AG04450 (cell line): Measurements from ENCODE around the gene RASGRP3. TPM values are rescaled to one million over a fixed set of nuclear protein-coding genes. Genes with fewer than 3 reads are reported as not detected.

Source experiments
- CTCF ChIA-PET: fragments of 300-600, 350-600 bp; formaldehyde crosslinking; extraction: SDS; loops from one replicate; lab custom pipeline; 2022; ENCODE audit warnings: antibody characterized with exemption, inconsistent platforms; lab: Charles Lee
- POLR2A ChIA-PET: fragments of 350-600 bp; formaldehyde crosslinking; extraction: SDS; loops from one replicate; lab custom pipeline; 2021; ENCODE audit warnings: antibody characterized with exemption, inconsistent platforms; lab: Yijun Ruan, JAX
- DNase-seq: peaks from one replicate; pipeline ENCODE4 v3.0.0-alpha.2; 2011; ENCODE audit warnings: low read depth, low spot score
- H3K27ac ChIP-seq: one replicate; pipeline ENCODE4 v1.5.1; 2012; ENCODE audit warnings: low read depth, low read length, control low read depth
- H3K27me3 ChIP-seq: one replicate; pipeline ENCODE4 v1.6.0; 2012; ENCODE audit warnings: low read length; ENCODE audit not compliant: control insufficient read depth, insufficient read depth
- H3K4me3 ChIP-seq: 2 replicates; pipeline ENCODE4 v1.5.1; 2011; ENCODE audit warnings: mild to moderate bottlenecking, low read depth, low read length, control low read depth
- H3K9me3 ChIP-seq: 2 replicates; pipeline ENCODE4 v1.5.1; 2012; ENCODE audit warnings: low read length; ENCODE audit not compliant: control insufficient read depth, insufficient read depth
- CTCF ChIP-seq: IDR thresholded peaks from 2 replicates; pipeline ENCODE4 v1.5.1; 2011; ENCODE audit warnings: low read depth, low read length, control low read depth, inconsistent platforms
- polyA plus RNA-seq: library from polyadenylated mRNA; depleted of rRNA; stranded (reverse); fragments of >200 nt; gene quantifications from 2 replicates; pipeline ENCODE4 v1.2.3, GENCODE V29; 2011

Gene RASGRP3
- polyA plus RNA-seq, 1 experiment = 1.4 TPM

DNA sequence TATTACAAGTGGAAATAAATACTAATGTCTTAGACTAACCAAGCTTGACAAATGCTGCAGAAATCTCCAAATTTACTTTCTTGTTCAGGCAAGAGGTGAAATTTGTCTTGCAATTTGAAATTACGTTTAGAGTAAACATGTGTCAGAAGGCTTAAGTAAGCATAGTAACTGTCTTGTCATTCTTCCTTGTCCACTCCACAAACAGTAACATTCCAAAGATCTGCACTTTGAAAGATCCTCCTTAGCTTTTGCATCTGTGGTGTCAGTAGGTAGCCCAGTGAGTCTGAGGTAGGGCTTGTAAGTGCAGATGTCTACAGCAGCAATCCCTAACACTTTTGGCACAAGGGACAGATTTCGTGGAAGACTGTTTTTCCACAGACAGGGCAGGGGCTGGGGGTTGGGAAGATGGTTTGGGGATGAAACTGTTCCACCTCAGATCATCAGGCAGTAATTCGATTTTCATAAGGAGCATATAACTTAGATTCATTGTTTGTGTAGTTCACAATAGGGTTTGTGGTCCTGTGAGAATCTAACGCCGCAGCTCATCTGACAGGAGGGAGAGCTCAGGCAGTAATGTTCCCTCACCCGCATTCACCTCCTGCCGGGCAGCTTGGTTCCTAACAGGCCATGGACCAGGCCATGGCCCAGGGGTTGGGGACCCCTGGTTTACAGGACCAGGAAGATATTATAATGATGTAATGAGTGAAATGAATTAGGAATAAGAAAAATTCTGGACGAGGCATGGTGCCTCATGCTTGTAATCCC is 18.6 kb downstream of the RASGRP3 start:
- POLR2A ChIA-PET = no interaction called here
- no peak overlapping the region for H3K4me3 ChIP-seq
- no peaks in the 10 kb centered on the region for H3K27me3 ChIP-seq
- no peak for TF ChIP-seq CTCF
- H3K27ac ChIP-seq = no peak overlapping the region
- no peaks in the 10 kb centered on the region for H3K9me3 ChIP-seq
- CTCF ChIA-PET = interaction anchor here (1.3 kb wide), 1 partner anchor 82 kb away, joined by 3 read pairs; no protein-coding TSS in a partner anchor
- no peak for DNase-seq

DNA sequence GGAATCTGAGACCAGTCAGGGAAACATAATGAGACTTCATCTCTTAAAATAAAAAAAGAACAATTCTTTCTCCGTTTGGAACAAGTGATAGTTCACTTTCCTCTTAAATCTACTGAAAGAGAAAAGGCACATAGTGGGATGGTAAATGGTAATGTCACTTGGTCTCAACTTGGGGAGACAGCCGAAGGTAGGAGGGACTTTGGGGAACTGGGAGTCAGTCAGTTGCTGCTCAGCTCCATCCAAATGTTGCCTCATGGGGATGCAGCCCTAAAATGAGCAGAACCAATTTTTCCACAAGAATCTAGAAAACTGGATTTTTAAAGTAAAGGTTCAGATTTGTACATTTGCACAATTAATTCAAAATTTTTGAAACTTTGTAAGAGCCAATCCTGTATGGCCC is 19.2 kb downstream of the RASGRP3 start:
- Histone ChIP-seq H3K9me3 (no peaks in the 10 kb centered on the region), H3K4me3 (no peak overlapping the region), H3K27me3 (no peaks in the 10 kb centered on the region), H3K27ac (no peak overlapping the region)
- TF ChIP-seq CTCF = no peak
- POLR2A ChIA-PET = no interaction called here
- DNase-seq = no peak
- CTCF ChIA-PET = no interaction called here

- ChIA-PET POLR2A (no interaction called here), CTCF (interaction anchor here (0.6 kb wide), 1 partner anchor 1429 kb away, joined by 5 read pairs; no protein-coding TSS in a partner anchor)
- H3K4me3 ChIP-seq = no peak overlapping the region
- no peak for DNase-seq
- no peak for TF ChIP-seq CTCF
- H3K27ac ChIP-seq = no peak overlapping the region
- no peaks in the 10 kb centered on the region for H3K27me3 ChIP-seq
- H3K9me3 ChIP-seq = no peaks in the 10 kb centered on the region
These were observed 19.7 kb downstream of the RASGRP3 start for GRCh38 chr2:33496150-33496549.

- no peaks in the 10 kb centered on the region for H3K9me3 ChIP-seq
- no peak overlapping the region for H3K4me3 ChIP-seq
- DNase-seq = no peak
- POLR2A ChIA-PET = no interaction called here
- CTCF ChIA-PET = interaction anchor here (0.6 kb wide), 1 partner anchor 1430 kb away, joined by 5 read pairs; no protein-coding TSS in a partner anchor
- H3K27me3 ChIP-seq = no peaks in the 10 kb centered on the region
- H3K27ac ChIP-seq = no peak overlapping the region
- no peak for TF ChIP-seq CTCF
These were observed 20.3 kb downstream of the RASGRP3 start for GRCh38 chr2:33496726-33497125.

DNA sequence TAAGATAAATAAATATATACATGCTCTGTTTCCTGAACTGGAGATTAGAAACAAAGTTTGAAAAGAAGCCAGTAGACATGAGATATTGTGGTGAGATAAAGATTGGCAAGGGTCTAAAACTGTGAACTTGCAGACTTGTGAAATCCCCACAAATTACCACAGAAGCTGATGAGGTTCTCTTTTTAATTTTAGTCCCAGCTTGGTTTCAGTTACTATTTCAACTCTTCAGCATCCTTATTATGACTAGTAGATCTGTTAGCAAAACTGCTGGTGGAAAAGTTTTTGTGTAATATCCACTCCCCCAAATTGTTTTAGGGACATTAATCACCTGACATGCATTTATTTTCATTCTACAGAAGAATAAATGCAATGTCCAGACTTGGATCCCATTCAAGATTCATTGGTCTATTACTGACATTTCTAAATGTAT is 20.8 kb downstream of the RASGRP3 start:
- Histone ChIP-seq H3K27ac (no peak overlapping the region), H3K4me3 (no peak overlapping the region), H3K9me3 (no peaks in the 10 kb centered on the region), H3K27me3 (no peaks in the 10 kb centered on the region)
- POLR2A ChIA-PET = interaction anchor here (0.7 kb wide), 1 partner anchor 8 kb away, joined by 3 read pairs; no protein-coding TSS in a partner anchor
- CTCF ChIA-PET = no interaction called here
- DNase-seq = no peak
- no peak for TF ChIP-seq CTCF
